Measurements from ENCODE around the gene TRIM66.

TRIM66 gene

DNA sequence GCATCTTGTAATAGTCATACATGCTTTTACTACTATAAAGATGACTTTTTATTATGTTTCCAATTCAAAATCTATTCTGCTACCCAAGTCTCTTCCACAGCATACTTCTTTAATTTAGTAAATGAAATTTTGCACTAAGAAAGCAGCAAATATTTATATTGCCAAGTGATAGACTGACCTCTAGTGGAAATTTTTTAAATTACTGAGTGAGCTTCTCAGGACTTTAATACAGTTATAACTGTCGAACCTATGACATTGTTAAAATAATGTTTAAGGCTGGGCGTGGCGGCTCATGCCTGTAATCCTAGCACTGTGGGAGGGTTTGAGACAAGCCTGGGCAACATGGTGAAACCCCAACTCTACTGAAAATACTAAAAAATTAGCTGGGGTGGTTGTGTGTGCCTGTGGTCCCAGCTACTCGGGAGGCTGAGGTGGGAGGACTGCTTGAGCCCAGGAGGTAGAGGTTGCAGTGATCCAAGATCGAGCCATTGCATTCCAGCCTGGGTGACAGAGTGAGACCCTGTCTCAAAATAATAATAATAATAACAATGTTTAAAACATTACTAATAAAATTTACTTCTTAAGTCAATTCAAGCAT lies 115.8 kb downstream of the TRIM66 start:
- no peak for DNase-seq (ENCODE audit: low read depth, low spot score)

DNA sequence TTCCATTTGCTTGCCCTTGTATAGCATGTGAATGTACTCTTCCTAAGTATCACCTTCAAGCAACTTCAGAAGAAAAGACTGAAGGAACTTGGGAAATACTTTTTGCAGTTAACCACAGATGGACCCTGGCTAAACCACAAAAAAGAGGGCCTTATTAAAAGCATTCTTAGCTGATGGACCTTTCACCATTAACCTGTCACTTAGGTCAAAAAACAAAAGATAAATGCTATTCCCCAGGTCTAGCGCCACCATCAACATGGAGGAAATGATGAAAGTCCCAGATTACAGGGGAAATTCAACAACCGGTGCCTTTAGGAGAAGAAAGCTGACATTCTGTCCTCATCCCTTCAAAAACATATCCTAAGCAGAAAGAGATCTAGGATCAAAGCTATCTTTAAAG lies 117.9 kb downstream of the TRIM66 start:
- DNase-seq (ENCODE audit: low read depth, low spot score): no peak

All from activated CD4-positive, CD25-positive, alpha-beta regulatory T cell treated with anti-CD3 and anti-CD28 coated beads, Interleukin-2, amount 50 U/mL, for 16 hours (primary cell).